Keratinocyte (primary cell): ENCODE measurements around the gene PLEK.

Source experiments
- CTCF ChIP-seq, 3 experiments: IDR thresholded peaks in 1 of 3; conservative IDR thresholded peaks in 1 of 3; optimal IDR thresholded peaks in 1 of 3; 2 replicates in 2 of 3; 3 replicates in 1 of 3; pipeline versions ENCODE3 to v1.5.1; 2011; ENCODE audit warnings: low read length in 3 of 3, mild to moderate bottlenecking in 3 of 3, moderate library complexity in 2 of 3, control low read depth in 1 of 3, inconsistent platforms in 1 of 3; ENCODE audit not compliant: insufficient read depth in 2 of 3; ENCODE audit errors: extremely low read depth in 1 of 3
- EZH2 ChIP-seq: IDR thresholded peaks from one replicate; pipeline ENCODE4 v1.6.1; 2012; ENCODE audit warnings: inconsistent platforms, mild to moderate bottlenecking, low read length, moderate library complexity

DNA sequence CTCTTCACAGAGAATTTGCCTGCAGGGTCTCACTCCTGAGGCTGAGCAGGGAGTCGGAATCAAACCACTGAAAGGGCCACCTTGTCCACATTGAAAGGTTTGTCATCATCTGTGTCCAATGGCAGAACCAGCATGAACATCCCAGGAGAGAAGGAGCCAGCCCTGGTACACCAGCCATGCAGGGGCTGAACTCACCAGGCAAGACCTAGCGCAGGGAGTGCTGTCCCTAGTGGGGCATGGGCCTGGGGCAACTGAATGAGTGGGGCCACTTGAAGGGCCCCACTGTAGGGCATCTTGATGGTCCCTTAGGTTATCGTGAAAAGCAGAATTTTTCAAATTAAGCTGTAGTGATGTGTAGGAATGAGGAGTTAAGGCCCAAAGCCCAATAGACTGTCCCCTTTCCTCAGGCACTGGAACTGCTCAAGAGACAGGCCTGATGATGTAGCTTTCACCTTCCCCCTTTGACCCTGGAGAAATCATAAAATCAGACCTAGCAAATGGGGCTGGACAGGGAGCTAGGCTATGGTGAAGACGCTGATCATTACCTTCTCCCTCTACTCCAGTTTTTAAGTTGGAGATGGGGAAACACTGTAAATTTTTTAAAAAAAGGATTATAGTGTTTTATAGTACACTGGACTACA lies 8.4 kb upstream of the PLEK start:
- no peak for TF ChIP-seq CTCF (optimal IDR thresholded peaks at IDR 0.05 in 1 of 3, IDR thresholded peaks at IDR 0.05 in 1 of 3, conservative IDR thresholded peaks at IDR 0.05 in 1 of 3; ENCODE audit: extremely low read depth in 1 of 3, insufficient read depth in 2 of 3, low read length in 3 of 3)
- no peak for TF ChIP-seq EZH2
